Neutrophil (primary cell): ENCODE measurements around the gene SLC9A9.

Source experiments
- H3K27ac ChIP-seq: fragments of 200-600 bp; sonication (generic); 2 replicates; pipeline ENCODE4 v1.5.1; 2016; ENCODE audit warnings: mild to moderate bottlenecking, moderate library complexity
- H3K27me3 ChIP-seq: fragments of 200-600 bp; sonication (generic); 2 replicates; pipeline ENCODE4 v1.6.0; 2016; ENCODE audit warnings: mild to moderate bottlenecking
- H3K36me3 ChIP-seq: fragments of 200-600 bp; sonication (generic); 2 replicates; pipeline ENCODE4 v1.5.1; 2017
- H3K4me1 ChIP-seq, 2 experiments: fragments of 200-600 bp in 1 of 2; sonication (generic) in 1 of 2; 1 replicate in 1 of 2; 2 replicates in 1 of 2; pipeline versions ENCODE4 v1.5.1 to v1.6.1; 2013 to 2016; ENCODE audit warnings: low read depth in 1 of 2, low read length in 1 of 2, mild to moderate bottlenecking in 1 of 2, moderate library complexity in 1 of 2; ENCODE audit not compliant: control insufficient read depth in 1 of 2, insufficient read depth in 1 of 2
- H3K4me3 ChIP-seq, 2 experiments: fragments of 200-600 bp in 1 of 2; sonication (generic) in 1 of 2; 1 replicate in 1 of 2; 2 replicates in 1 of 2; pipeline ENCODE4 v1.5.1; 2013 to 2016; ENCODE audit warnings: low read depth in 1 of 2, low read length in 1 of 2, mild to moderate bottlenecking in 1 of 2, moderate library complexity in 1 of 2
- H3K9me3 ChIP-seq: fragments of 200-600 bp; sonication (generic); 2 replicates; pipeline ENCODE4 v1.5.1; 2016
- CTCF ChIP-seq: fragments of 200-600 bp; sonication (generic); IDR thresholded peaks from 2 replicates; pipeline ENCODE4 v1.5.1; 2016; ENCODE audit warnings: antibody characterized with exemption

SLC9A9 gene

GRCh38 chr3:143634427-143634826 lies 213.8 kb downstream of the SLC9A9 start:
- no peak for TF ChIP-seq CTCF
- Histone ChIP-seq H3K4me1 (no peaks in the 10 kb centered on the region), H3K27me3 (no peaks in the 10 kb centered on the region), H3K36me3 (no peaks in the 10 kb centered on the region), H3K9me3 (no peaks in the 10 kb centered on the region), H3K27ac (no peak overlapping the region), H3K4me3 (no peak overlapping the region)

GRCh38 chr3:143633816-143634215 lies 214.5 kb downstream of the SLC9A9 start:
- no peaks in the 10 kb centered on the region for H3K9me3 ChIP-seq
- H3K27ac ChIP-seq = no peak overlapping the region
- H3K36me3 ChIP-seq = no peaks in the 10 kb centered on the region
- no peaks in the 10 kb centered on the region for H3K27me3 ChIP-seq
- H3K4me3 ChIP-seq = no peak overlapping the region
- TF ChIP-seq CTCF = no peak
- H3K4me1 ChIP-seq = no peaks in the 10 kb centered on the region

- no peak for TF ChIP-seq CTCF
Measured at GRCh38 chr3:143629726-143630125, 218.5 kb downstream of the SLC9A9 start.

GRCh38 chr3:143628971-143629370 lies 219.3 kb downstream of the SLC9A9 start:
- H3K9me3 ChIP-seq = no peaks in the 10 kb centered on the region
- H3K27ac ChIP-seq = no peak overlapping the region
- no peak overlapping the region for H3K4me3 ChIP-seq
- H3K4me1 ChIP-seq = no peaks in the 10 kb centered on the region
- no peaks in the 10 kb centered on the region for H3K36me3 ChIP-seq
- TF ChIP-seq CTCF = no peak
- H3K27me3 ChIP-seq = no peaks in the 10 kb centered on the region

More at GRCh38 chr3:143629726-143630125, 218.5 kb downstream of the SLC9A9 start:
- Histone ChIP-seq H3K27me3 (no peaks in the 10 kb centered on the region), H3K9me3 (no peaks in the 10 kb centered on the region), H3K27ac (no peak overlapping the region), H3K4me3 (no peak overlapping the region), H3K36me3 (no peaks in the 10 kb centered on the region), H3K4me1 (no peaks in the 10 kb centered on the region)

- Histone ChIP-seq H3K27ac (no peak overlapping the region), H3K9me3 (no peaks in the 10 kb centered on the region), H3K4me3 (no peak overlapping the region)
Measured at GRCh38 chr3:143627336-143627735, 220.9 kb downstream of the SLC9A9 start.

More at GRCh38 chr3:143627336-143627735, 220.9 kb downstream of the SLC9A9 start:
- no peak for TF ChIP-seq CTCF
- Histone ChIP-seq H3K4me1 (no peaks in the 10 kb centered on the region), H3K27me3 (no peaks in the 10 kb centered on the region), H3K36me3 (no peaks in the 10 kb centered on the region)
